Spinal cord (tissue), 10 donors: ENCODE measurements around the gene NT5C1B. TPM values are rescaled to one million over a fixed set of nuclear protein-coding genes. Genes with fewer than 3 reads are reported as not detected.

Experiments
- DNase-seq, 6 donors: peaks; one replicate each; pipeline versions ENCODE4 v3.0.0 to v3.0.0-alpha.2; 2013 to 2015; ENCODE audit warnings: low spot score in 6 of 6, low read depth in 4 of 6
- H3K27ac ChIP-seq: one replicate; pipeline ENCODE4 v1.5.1; 2013; ENCODE audit warnings: low read depth, low read length, control low read depth
- H3K27me3 ChIP-seq: one replicate; pipeline ENCODE4 v1.6.1; 2013; ENCODE audit warnings: low read length; ENCODE audit not compliant: control insufficient read depth, insufficient read depth
- H3K36me3 ChIP-seq: one replicate; pipeline ENCODE4 v1.6.1; 2013; ENCODE audit warnings: low read length; ENCODE audit not compliant: control insufficient read depth, insufficient read depth
- H3K4me1 ChIP-seq: one replicate; pipeline ENCODE4 v1.6.1; 2013; ENCODE audit warnings: low read length; ENCODE audit not compliant: control insufficient read depth, insufficient read depth
- H3K4me3 ChIP-seq: one replicate; pipeline ENCODE4 v1.5.1; 2013; ENCODE audit warnings: low read depth, low read length, control low read depth
- H3K9me3 ChIP-seq: one replicate; pipeline ENCODE4 v1.6.1; 2013; ENCODE audit warnings: low read length; ENCODE audit not compliant: control insufficient read depth, insufficient read depth
- WGBS: methylation state at CpG from one replicate; pipeline ENCODE4 v1.1.5; 2013; ENCODE audit warnings: missing lambda C conversion rate; ENCODE audit not compliant: insufficient coverage; 5-methylcytosine and 5-hydroxymethylcytosine counted together
- polyA plus RNA-seq, 2 donors: library from polyadenylated mRNA; unstranded; fragments of 120-200 nt; gene quantifications; one replicate each; pipeline ENCODE4 v1.2.1, GENCODE V29; 2013; ENCODE audit not compliant: insufficient read length in 2 of 2
- total RNA-seq, 2 donors: library from RNA; depleted of rRNA in 1 of 2; stranded (reverse); fragments of 120-200 nt in 1 of 2; fragments of >200 nt in 1 of 2; gene quantifications; one replicate each; pipeline versions ENCODE4 v1.2.3 to v1.2.4, GENCODE V29; 2013 to 2014
- donor health status: healthy.

The NT5C1B gene
- total and polyA plus RNA-seq, 4 donors = 0.27 to 0.42 TPM; not detected in 2

DNA sequence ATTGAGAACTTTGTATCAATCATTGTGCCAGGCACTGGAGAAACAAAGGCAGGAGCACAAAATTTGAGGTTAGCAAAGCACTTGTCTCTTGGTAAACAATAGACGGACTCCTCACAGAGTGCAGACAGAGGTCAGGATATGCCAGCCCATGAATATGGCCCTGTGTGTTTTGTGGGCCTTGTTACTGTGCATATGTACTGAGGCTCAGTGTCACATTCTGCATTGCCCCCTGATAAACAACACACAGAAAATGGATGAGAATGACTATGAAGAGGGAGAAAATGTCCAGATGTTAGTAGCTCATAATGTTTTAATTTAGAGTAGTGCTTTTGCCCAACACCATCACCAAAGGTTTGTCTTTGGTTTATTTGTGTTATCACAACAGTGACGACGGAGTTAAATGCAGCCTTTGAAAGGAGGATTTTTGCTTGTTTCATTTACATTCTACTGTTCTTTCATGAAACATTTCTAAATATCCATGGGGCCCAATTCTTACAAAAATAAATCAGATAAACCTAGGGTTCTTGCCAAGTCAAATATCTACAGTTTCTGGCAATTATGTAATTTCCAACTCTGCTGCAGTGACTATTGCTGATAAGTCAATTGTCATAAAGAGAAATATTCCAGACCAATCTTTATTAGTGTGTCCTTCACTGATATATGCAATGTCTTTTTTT is 14.6 kb upstream of the NT5C1B start:
- H3K27ac ChIP-seq = no peak overlapping the region
- H3K4me1 ChIP-seq = no peaks in the 10 kb centered on the region
- H3K4me3 ChIP-seq = no peak overlapping the region
- H3K36me3 ChIP-seq = no peaks in the 10 kb centered on the region
- no peaks in the 10 kb centered on the region for H3K9me3 ChIP-seq
- no peak for DNase-seq
- 33% methylated on average over 1 of the region's 3 CpGs for WGBS
- no peaks in the 10 kb centered on the region for H3K27me3 ChIP-seq

DNA sequence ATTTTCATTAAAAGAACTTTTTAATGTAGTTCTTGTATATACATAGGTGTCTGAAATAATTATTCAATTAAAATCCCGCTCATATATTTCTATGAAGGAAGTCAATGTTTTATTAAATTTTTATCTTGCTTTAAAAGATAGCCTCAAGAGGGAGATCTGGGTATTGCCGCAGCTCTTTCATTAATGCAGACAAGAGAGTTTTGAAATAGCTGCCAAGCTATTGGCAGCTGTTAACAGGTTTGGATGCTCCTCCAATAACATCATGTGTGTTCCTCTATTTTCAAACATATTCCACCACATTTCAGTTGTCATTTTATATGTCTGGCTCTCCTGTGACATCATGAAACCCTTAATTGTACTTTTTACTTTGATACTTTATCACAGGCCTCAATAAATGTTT is 12.9 kb upstream of the NT5C1B start:
- Histone ChIP-seq H3K36me3 (no peaks in the 10 kb centered on the region), H3K4me3 (no peak overlapping the region), H3K4me1 (no peaks in the 10 kb centered on the region), H3K27ac (no peak overlapping the region), H3K9me3 (no peaks in the 10 kb centered on the region), H3K27me3 (no peaks in the 10 kb centered on the region)
- WGBS = 71% methylated on average over 1 of the region's 2 CpGs
- no peak for DNase-seq

DNA sequence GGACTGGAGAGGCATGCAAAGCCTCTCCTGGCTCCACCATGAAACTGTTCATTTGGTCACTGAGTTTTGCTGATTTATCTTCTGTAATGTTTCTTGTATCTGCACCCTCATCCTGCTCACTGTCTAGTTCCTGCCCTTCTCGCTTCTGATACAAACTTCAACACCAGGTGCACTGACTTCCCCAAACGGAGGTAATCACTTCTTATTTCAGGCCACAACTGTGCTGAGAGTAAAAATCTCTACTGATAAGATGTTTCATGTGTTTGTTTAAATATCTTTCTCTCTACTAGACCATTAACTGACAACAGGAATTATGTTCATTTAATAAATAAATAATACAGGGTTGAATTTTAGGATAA is 10.9 kb upstream of the NT5C1B start:
- no peak overlapping the region for H3K4me3 ChIP-seq
- DNase-seq = no peak
- no peaks in the 10 kb centered on the region for H3K27me3 ChIP-seq
- H3K9me3 ChIP-seq = no peaks in the 10 kb centered on the region
- no peaks in the 10 kb centered on the region for H3K4me1 ChIP-seq
- H3K36me3 ChIP-seq = no peaks in the 10 kb centered on the region
- H3K27ac ChIP-seq = no peak overlapping the region
- WGBS = no CpG with 5 or more reads among the region's 2 CpGs

DNA sequence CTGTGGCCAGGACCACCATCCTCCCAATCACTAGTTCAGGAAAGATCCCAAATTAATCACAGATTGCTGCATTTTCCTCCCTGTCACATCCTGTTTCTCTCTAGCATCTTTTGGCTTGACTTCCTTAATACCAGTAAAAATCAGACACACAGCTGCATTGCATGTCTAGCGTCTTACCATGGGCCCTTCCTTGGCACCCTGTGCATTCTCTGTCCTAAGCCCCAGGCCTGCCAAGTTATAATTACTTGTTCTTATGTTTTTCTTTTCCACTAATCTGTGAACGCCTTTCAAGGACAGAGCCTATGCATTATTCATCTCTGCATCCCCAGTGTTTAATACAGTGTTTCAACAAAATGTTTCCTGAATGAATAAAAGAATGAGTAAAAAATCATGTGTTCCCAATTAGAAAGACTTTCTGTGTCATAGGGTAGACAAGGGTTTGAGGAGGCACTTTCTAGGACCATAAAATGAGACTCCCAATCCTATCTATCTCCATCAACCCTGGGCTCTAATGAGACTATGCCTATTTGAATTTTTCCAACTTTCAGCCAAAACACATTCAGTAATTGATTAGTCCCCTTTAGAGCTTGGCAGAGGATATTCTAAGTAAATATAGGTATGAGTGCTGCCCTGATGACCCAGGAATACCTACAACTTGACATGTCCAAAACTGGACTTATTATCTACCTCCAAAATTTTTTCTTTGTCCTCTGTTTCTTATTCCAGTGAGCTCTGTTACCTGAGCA is 10.3 kb upstream of the NT5C1B start:
- H3K27ac ChIP-seq = no peak overlapping the region

DNA sequence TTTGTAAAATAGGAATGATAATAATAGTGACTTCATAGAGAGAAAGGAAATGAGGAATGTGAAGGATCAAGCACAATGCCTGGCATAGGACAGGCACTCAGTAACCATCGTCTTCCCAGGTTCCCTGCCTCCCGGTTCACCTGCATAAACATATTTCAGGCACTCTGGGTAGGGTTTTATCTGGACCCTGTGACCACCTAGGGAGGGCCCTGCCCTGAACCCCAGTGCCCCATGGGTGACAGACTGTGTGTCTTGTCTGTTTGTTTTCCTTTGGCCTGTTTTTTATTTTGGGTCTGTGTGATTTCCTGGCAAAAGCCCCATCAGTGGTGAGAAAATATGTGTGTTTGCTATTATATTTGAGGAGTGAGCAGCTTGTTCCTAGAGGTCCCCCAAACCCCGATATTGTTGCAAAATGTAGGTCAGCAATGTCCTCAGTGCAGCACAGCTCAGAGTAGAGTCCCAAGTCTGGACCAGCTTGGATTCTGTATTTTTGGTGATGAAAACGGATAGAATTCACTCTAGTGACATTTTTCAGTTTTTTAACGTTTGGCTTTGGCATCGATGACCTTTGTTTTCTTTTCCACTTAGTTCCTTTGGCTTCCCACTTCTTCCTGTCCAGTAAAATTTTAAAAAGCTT is 9.6 kb upstream of the NT5C1B start:
- no peaks in the 10 kb centered on the region for H3K4me1 ChIP-seq

More for the DNA sequence above, 10.3 kb upstream of the NT5C1B start:
- Histone ChIP-seq H3K4me3 (no peak overlapping the region), H3K9me3 (no peaks in the 10 kb centered on the region), H3K4me1 (no peaks in the 10 kb centered on the region), H3K27me3 (no peaks in the 10 kb centered on the region), H3K36me3 (no peaks in the 10 kb centered on the region)
- DNase-seq = peak in 1 of 6 donors; percentile 42
- WGBS = 29% methylated on average over 1 of the region's 2 CpGs

DNA sequence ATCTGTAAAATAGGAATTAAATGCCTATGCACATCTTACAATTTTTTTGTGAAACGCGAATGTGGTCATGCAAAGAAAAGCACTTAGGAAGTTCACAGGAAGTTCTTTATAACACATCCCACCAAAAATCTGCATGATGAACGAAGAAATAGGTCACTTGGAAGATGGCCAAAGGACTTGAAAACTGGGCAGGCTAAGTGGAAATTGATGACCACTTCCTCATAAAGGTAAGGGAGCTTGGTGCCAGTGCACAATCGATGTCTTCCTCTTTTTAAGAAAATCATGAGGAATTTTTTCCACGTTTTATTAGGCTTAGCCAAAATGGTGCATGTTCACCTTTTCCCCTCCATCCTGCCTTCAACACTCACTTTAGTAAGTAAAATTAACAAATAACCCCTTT is 8.2 kb upstream of the NT5C1B start:
- H3K4me3 ChIP-seq = no peak overlapping the region
- DNase-seq = no peak

More for the DNA sequence above, 9.6 kb upstream of the NT5C1B start:
- DNase-seq = peak in 1 of 6 donors; percentile 20
- Histone ChIP-seq H3K36me3 (no peaks in the 10 kb centered on the region), H3K27me3 (no peaks in the 10 kb centered on the region), H3K9me3 (no peaks in the 10 kb centered on the region), H3K27ac (no peak overlapping the region), H3K4me3 (no peak overlapping the region)
- WGBS = 81% methylated on average over 6 of the region's 6 CpGs

DNA sequence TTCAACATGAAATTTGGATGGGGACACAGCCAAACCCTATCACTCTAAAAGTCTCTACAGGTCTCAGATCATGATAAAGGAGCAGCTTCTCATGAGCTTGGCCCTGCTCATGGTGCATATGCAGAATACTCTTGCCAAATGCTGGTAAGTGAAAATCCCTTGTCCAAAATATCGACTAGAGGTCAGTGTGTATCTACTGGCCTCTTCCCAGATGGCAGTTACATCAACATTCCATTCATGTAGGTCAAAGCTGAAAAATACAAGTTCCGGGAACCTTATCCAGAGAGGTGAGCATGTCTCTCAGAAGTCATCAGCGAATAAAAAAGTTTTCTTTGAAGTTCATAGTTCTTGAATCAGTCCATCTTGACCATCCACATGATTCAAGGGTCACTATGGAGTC is 7.6 kb upstream of the NT5C1B start:
- DNase-seq = no peak
- no peaks in the 10 kb centered on the region for H3K4me1 ChIP-seq
- H3K9me3 ChIP-seq = no peaks in the 10 kb centered on the region
- no peaks in the 10 kb centered on the region for H3K27me3 ChIP-seq
- 86% methylated on average over 1 of the region's 3 CpGs for WGBS
- no peak overlapping the region for H3K4me3 ChIP-seq
- H3K36me3 ChIP-seq = no peaks in the 10 kb centered on the region
- H3K27ac ChIP-seq = no peak overlapping the region

More for the DNA sequence above, 8.2 kb upstream of the NT5C1B start:
- Histone ChIP-seq H3K4me1 (no peaks in the 10 kb centered on the region), H3K27ac (no peak overlapping the region), H3K36me3 (no peaks in the 10 kb centered on the region), H3K27me3 (no peaks in the 10 kb centered on the region), H3K9me3 (no peaks in the 10 kb centered on the region)
- 81% methylated on average over 2 of the region's 5 CpGs for WGBS

DNA sequence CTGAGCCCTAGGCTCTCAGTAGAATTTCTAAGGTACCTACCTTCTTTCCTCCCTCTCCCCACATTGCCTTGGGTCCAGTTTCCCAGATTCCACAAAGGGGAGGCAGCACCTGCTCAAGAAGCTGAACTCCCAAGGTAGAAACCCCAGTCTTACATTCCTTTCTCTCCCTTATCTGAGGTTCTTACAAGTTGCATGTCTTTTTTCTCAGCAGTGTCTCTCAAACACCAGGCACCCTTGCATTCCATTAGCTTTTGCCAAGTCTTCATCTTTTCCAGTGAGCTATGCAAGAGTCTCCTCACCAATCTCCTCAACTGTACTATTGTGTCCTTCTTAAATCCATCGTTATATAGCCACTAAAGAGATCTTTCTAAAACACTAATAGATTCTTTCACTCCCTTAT is 4.1 kb upstream of the NT5C1B start:
- Histone ChIP-seq H3K4me1 (no peaks in the 10 kb centered on the region), H3K27ac (no peak overlapping the region)
- WGBS = 91% methylated on average over 1 of the region's 1 CpG

DNA sequence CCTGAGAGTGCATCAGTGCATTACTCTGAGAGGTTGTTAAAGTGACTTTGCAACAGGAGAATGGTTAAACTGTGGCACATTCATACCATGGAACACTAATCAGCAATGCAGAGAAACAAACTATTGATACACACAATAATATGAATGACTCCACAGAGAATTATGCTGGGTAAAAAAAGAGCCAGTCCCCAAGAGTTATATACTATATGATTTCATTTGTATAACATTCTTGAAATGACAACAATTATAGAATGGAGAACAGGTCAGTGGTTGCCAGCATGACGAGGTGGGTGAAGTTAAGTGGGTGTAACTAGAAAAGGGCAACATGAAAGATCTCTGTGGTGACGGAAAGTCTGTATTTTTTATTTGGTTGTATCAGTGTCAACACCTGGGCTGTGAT is 3.0 kb upstream of the NT5C1B start:
- H3K36me3 ChIP-seq = no peaks in the 10 kb centered on the region
- WGBS = 92% methylated on average over 2 of the region's 2 CpGs
- DNase-seq = no peak

More for the DNA sequence above, 4.1 kb upstream of the NT5C1B start:
- no peaks in the 10 kb centered on the region for H3K27me3 ChIP-seq
- no peaks in the 10 kb centered on the region for H3K9me3 ChIP-seq
- DNase-seq = no peak
- no peak overlapping the region for H3K4me3 ChIP-seq
- H3K36me3 ChIP-seq = no peaks in the 10 kb centered on the region

More for the DNA sequence above, 3.0 kb upstream of the NT5C1B start:
- H3K4me1 ChIP-seq = no peaks in the 10 kb centered on the region
- H3K4me3 ChIP-seq = no peak overlapping the region
- H3K27me3 ChIP-seq = no peaks in the 10 kb centered on the region
- H3K27ac ChIP-seq = no peak overlapping the region
- no peaks in the 10 kb centered on the region for H3K9me3 ChIP-seq
